Inflammatory macrophage treated with lipopolysaccharide for 4 hours (primary cell): ENCODE results near the gene ARHGAP30.
"Not testable (repeated sequence)": the region's sequence is repeated elsewhere in the genome, so short reads cannot be mapped to it uniquely, and the experiment has no call there.

Source experiments
- DNase-seq: peaks from one replicate; pipeline ENCODE4 v3.0.0-alpha.2; 2020

Gene ARHGAP30

DNA sequence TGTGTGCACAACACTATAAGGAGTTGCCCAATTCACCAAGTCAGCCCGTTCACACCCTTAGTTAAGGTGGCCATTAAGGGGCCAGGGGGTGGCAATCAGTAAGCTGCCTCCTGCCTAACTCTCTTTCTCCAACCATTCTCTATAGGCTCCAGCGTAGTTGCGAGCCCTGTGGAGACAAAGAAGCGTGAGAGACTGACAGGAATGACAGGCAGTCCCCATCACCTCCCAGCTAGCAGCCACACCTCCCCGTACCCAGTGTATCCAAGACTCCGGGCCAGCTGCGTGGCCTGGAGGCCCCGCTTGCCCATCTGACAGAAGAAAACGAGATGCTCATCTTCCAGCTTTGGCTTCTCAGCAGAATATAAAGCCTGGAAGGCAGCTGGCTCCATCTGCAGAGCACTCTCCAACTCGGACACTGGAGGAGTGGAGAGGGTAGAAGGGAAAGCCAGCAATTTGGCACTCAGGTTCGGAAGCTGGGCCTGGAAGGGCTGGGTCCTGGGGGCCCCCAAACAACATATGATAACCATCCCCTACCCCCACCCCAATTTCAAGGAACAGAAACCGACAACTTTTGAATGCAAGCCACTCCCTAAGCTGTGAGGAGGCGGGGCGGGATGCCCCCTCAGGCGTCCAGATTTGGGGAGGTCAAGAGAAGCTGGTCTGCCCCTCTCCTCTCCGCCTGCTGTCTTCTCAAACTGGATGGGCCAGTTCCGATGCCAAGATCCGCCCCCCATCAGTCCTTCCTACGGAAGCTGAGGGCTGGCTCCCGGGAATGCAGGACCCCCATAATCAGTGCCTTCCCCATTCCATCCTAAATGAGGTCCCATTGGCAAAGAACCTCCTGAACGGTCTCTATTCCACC lies 31.8 kb downstream of the ARHGAP30 start:
- DNase-seq = no peak

DNA sequence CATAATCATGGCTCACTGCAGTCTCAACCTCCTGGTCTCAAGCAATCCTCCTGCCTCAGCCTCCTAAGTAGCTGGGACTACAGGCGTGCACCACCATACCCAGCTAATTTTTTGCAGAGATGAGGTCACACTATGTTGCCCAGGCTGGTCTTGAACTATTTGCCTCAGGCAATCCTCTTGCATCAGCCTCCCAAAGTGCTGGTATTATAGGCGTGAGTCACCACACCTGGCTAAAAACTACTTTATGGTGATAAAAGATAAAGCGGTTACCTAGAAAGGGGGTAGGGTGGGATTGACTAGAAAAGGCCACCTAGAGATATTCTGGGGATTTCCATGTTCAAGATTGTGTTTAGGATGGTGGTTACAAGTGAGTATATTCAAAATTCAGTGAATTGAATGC lies 35.9 kb downstream of the ARHGAP30 start:
- DNase-seq = no peak

DNA sequence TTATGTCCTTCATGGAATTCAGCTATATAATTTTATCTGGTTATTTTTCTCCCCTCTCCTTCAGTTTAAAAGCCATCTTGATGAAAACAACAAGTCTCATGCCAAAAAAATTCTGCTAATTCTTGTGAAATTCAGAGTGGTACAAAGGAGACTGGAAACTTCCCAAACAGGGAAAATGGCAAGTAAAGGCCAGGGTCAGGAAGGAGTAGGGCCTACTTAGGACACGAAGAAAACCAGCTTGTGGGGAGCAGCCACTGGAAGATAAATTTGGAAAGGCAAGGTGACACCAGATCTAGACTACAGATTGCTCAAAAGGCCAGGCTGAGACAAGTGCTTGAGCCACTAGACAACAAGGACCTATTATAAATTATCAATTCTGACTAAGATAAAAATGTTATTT lies 37.3 kb downstream of the ARHGAP30 start:
- DNase-seq = no peak

DNA sequence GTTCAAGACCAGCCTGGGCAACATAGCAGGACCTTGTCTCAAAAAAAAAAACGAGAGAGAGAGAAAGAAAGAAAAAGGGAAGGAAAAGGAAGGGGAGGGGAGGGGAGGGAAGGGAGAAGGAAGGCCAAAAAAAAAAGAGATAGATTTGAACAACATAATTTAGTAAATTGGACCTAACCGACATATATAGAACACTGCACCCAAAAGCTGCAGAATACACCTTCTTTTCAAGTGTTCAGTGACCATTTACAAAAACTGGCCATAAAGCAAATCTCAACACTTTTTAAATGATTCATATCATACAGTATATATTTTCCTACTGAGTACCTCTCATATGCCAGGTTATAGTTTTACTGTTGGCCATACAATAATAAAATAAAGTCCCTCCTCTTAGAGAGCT lies 37.8 kb downstream of the ARHGAP30 start:
- DNase-seq = no peak

DNA sequence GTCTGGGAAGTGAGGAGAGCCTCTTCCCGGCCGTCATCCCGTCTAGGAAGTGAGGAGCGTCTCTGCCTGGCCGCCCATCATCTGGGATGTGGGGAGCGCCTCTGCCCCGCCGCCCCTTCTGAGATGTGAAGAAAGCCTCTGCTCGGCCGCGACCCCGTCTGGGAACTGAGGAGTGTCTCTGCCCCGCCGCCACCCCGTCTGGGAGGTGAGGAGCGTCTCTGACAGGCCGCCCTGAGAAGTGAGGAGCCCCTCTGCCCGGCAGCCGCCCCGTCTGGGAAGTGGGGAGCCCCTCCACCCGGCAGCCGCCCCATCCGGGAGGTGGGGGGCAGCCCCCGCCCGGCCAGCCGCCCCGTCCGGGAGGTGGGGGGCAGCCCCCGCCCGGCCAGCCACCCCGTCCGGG lies 40.2 kb downstream of the ARHGAP30 start:
- DNase-seq = not testable (repeated sequence)

DNA sequence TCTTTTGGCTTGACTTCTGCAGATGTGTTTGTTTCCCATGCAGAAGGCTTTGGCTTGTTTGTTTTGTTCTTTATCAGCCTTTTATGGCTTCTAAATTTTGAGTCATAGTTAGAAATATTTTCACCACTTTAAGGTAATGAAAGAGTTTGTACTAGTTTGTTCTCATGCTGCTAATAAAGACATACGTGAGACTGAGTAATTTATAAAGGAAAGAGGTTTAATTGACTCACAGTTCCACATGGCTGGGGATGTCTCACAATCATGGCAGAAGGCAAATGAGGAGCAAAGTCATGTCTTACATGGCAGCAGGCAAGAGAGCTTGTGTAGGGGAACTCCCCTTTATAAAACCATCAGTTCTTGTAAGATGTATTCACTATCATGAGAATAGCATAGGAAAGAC lies 42.7 kb downstream of the ARHGAP30 start:
- DNase-seq = not testable (repeated sequence)

DNA sequence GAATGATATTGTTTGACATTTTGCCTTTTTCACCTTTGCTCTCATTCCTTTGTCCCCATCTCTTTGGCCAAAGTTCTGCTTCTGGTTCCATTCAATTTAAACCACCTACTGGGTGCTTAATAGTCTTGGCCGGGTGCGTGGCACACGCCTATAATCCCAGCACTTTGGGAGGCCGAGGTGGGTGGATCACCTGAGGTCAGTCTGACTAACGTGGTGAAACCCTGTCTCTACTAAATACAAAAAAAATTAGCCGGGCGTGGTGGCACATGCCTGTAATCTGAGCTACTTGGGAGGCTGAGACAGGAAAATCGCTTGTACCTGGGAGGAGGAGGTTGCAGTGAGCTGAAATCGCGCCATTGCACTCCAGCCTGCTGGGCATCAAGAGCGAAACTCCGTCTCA lies 47.3 kb downstream of the ARHGAP30 start:
- not testable (repeated sequence) for DNase-seq

DNA sequence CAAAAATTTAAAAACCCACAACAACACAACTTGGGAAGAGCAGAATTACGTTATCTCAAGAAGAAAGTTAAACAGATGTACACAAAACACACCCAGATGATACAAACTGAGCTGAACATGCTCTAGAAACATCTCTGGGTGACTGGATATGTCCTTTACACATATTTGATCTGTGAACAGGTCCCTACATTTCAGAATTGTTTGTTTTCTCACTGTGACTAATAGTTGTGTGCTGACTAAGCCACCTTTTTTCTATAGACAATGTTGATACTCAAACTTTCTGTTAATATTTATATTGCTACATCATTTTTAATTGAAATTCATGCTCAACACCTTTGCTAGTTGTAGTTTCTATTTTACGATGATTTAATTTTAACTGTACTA lies 47.7 kb downstream of the ARHGAP30 start:
- no peak for DNase-seq

DNA sequence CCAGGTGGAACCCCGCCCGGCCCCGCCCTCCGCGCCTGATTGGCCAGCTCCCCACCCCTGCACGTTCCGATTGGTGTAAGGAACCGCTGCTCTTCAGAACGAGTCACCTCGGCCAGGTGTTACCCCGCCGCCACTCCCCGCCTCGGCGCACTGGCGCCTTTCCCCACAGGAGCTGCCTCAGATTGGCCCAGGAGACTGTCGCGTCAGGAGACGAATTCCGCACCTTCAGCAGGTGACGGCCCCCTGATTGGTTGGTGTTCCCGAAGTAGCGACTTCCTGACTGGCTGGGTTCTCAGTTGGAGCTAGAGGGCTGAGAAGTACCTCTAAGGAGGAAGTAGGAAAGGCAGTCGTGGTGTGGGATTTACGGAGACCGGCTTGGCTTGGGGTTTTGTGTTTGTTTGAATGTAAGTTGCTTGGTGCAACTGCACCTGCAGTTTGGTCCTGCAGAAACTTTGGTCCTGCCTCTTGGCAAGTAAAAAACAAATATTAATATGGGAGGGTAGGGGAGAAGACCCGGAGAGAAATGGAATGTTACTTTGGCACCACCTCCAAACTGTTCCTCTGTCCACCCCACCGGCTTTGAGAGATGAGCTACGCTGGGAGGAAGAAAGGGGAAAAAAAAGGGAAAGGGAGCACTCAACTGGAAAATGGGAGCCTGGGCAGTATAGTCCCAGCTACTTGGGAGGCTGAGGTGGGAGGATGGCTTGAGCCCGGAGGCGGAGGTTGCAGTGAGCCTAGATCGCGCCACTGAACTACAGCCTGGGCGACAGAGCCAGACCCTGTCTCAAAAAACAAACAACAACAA lies 48.3 kb downstream of the ARHGAP30 start:
- DNase-seq = peak; percentile 76

DNA sequence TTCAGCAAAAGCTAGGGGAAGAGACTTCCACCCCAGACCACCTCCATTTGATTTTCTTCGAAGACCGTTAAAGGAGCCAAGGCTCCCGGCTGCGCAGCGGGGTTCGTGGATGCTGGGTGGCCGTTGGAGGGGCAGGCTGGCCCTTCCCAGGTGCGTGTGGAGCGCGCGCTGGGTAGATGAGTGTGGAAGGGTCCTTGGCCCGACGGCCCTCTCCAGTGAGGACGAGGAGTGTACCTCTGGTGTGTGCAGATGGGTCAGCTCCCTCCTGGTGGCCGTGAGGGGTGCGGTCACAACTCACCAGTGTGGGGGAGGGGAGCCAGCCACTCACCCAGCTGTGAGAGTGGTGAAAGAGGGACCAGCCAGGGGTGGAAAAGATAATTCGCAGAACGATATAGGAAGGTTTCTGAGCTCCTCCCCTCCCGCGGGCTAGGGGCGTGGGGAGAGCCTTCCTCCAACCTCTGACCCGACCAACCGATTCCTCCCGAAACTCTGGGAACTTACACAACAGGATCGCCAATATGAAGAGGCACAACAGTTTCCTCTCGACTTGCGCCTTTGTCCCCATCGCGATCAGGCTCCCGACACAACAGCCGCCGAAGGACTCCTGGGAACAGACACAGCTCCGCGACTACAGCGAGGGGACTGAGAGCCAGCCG lies 49.1 kb downstream of the ARHGAP30 start, which contains the start of gene F11R:
Gene F11R (minus strand): TSS at position 644 of the 656 bp plus-strand sequence. CDS start 79 bp downstream, at position 565.
- peak; percentile 62 for DNase-seq

DNA sequence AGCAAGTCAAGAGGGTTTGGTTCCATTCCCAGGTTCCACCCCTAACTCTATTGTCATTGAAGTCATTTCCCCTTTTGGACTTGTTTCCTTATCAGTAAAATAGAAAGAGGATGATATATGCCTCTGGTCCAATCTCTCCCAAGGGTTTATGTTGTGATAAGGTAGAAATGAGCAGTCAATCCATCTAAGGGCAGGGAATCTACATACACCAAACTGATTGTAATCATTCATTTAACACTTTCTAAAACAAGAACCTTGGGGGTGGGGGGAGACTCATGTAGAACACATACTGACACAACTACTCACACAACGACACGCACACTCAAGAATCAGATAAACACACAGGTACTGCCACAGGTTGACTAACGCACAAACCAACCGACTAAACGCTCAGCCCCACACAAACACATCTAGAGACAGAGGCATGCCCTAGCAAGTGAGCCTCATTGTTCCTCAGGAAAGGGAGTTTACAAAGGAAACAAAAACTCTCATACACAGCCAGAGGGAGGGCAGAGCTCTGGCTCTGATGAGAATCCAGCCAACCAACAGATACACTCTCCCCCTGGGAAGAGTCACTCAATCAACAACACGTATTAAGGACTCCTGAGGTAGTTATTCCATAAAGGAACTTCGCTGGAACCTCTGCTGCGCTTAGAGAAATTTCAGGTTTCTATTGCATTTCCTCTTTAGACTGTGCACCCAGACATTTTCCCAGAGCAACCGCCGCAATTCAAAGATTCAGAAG lies 49.8 kb downstream of the ARHGAP30 start:
- peak; percentile 57 for DNase-seq

DNA sequence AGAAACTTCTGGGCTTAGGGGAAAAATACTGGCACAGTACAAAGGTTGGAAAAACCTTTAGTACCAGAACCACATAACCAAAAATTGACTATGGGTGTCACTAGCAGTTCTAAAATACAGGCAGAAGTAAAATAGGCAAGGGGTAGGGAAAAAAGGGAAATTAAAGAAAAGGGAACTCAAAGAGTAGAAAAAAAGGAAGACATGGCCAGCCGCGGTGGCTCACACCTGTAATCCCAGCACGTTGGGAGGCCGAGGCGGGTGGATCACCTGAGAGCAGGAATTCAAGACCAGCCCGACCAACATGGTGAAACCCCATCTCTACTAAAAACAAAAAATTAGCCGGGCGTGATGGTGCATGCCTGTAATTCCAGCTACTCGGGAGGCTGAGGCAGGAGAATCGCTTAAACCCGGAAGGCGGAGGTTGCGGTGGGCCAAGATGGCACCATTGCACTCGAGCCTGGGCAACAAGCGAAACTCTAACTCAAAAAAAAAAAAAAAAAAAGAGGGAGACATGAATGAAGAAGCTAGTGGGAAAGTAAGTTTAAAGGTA lies 50.5 kb downstream of the ARHGAP30 start:
- DNase-seq = peak; percentile 35

DNA sequence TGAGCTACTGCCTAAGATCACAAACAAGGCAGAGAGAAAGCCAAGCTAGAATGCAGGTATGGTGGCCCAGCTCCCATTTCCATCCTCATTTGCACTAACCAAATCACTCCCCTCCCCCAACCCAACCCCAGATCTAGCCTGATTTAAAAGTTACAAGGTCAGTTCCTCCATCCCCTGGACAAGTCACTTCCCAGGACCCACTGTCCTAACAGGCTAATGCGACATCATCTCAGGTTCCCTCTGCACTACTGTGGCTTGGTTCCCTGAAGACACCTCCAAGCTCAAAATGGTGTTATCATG lies 51.1 kb downstream of the ARHGAP30 start:
- no peak for DNase-seq

DNA sequence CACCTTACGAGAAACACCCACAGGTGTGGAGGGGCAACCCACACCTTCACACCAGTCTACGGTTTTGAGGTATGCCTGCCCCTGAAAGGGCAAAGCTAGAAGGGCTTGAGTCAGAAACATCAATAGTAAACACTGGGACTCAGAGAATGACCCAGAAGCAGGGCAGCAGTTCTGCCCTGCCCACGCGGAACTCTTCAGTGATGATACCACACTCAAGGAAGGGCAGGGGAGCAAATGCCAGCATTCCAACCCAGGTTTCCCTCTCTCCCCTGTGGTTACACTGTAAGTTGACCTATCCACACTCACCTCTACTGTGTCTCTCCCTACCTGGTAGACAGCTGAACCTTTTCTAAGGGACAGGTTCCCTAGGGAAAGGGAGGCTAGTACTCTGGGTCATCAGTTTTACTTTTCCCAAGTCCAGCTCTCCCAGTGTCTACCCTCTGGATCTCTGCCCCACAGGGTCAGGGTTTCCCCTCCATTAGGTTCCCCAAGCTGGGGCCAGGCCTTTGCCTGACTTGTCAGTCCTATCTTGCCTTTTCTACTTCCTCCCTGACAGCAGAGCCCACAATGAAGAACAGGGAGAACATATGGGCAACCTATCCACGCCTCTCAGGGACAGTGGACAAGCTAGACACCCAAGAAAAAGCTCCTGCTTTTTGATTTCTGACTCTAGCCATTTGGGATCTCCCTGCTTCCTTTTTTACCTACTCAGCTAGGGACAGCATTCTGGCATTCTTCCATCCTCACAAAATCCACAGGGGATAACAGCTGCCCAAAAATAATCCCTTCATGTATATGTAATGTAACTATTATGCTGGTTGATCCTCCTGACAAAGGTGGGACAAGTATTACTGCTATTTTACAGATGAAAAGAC lies 51.7 kb downstream of the ARHGAP30 start:
- peak; percentile 30 for DNase-seq

DNA sequence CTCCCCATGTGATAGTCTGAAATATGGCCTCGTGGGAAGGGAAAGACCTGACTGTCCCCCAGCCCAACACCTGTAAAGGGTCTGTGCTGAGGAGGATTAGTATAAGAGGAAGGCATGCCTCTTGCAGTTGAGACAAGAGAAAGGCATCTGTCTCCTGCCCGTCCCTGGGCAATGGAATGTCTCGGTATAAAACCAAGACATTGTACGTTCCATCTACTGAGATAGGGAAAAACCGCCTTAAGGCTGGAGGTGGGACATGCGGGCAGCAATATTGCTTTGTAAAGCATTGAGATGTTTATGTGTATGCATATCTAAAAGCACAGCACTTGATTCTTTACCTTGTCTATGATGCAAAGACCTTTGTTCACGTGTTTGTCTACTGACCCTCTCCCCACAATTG lies 52.5 kb downstream of the ARHGAP30 start:
- not testable (repeated sequence) for DNase-seq

DNA sequence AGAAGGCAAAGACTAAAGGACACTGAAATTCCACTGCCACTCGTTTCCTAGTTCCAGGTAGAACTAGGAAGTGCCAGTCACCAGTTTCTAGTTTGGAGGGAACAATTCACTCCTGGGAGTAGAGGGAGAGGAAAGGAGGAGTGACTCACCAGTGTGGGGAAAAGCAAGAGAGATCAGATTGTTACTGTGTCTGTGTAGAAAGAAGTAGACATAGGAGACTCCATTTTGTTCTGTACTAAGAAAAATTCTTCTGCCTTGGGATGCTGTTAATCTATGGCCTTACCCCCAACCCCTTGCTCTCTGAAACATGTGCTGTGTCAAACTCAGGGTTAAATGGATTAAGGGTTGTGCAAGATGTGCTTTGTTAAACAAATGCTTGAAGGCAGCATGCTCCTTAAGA lies 53.0 kb downstream of the ARHGAP30 start:
- DNase-seq = not testable (repeated sequence)

DNA sequence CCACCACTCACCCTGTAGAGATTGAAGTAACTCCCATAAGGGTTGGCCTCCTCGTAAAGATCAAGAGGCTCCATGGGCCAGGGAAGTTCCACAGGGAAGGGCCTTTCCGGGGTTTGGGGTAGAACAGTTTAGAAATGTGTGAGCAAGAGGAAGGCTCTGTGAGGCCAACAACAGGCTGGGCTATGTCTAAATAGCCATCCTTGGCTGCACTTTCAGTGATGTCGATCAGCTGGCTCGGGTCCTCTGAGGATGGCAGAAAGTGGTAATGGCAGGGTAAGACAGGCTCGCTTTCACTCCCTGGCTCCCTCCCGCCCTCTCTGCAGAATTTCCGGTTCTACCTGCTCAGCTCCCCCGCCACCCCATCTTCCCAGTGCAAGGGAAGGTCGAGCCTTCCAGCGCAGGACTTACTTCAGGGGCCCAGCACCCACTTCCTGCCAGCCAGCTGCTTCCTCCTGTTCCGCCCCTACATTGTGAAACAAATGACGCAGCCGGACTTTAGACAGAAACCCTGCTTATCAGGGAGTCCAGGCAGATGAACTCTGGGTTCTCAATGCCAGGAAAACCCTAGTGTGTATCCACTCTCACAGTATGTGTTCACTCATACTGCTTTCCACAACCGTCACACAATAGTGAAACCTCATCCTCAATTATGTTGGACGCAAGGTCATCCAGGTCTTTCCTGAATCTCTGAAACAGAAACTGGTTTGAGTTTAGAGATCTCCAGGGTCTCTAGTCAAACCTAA lies 56.0 kb downstream of the ARHGAP30 start:
- peak; percentile 95 for DNase-seq

DNA sequence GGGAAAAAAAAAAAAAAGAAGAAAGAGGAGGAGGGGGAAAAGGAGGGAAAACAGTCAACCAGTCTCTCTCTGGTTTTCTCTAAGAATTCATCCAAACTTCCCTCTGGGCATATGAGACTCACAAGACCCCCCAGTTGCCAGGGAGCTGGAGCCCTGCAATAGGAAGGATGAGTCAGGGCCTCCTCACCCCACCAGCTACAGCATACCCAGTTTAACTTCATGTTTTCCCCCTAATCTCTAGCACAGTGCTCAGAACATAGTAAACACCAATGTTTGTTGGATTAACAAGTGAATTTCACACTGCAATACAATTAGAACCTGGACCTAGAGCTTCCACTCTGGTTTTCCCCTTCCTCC lies 56.6 kb downstream of the ARHGAP30 start:
- peak; percentile 80 for DNase-seq

DNA sequence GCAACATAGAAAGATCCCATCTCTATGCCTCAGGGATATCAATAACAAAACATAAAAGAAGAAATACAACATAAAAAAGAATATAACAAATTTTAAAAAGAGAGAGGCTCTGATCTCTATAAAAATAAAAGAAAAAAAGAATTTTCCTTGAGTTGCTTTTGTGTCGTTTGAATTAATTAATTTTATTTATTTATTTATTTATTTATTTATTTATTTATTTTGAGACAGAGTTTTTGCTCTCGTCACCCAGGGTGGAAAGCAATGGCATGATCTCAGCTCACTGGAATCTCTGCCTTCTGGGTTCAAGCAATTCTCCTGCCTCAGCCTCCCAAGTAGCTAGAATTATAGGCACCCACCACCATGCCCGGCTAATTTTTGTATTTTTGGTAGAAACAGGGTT lies 57.3 kb downstream of the ARHGAP30 start:
- no peak for DNase-seq

DNA sequence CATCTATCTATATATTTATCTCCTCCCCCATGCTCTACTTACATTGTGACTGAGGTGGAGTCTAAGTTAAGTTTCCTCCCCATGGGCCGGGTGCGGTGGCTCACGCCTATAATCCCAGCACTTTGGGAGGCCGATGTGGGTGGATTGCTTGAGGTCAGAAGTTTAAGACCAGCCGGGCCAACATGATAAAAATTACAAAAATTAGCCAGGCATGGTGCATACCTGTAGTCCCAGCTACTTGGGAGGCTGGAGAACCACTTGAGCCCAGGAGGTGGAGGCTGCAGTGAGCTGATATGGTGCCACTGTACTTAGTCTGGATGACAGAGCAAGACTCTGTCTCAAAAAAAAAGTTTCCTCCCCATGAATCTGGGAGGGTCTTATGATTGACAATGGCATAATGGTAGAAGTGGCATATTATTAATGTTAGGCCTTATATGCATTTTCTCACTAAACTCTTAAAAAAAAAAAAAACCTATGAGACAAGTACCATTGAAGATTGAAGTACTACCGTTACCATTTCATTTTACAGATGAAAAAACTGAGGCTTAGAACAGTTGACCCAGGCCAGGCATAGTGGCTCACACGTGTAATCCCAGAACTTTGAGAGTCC lies 60.0 kb downstream of the ARHGAP30 start:
- DNase-seq = no peak
